Prostate gland (tissue), 2 donors: ENCODE measurements around the gene ADGRE2.

Experiments
- POLR2A ChIP-seq: fragments of 450-650 bp; IDR thresholded peaks from one replicate; pipeline ENCODE4 v1.6.1; 2016; ENCODE audit warnings: antibody characterized with exemption, mild to moderate bottlenecking
- TF ChIP-seq, protein P1 (sequence below), 4 experiments: fragments of 200-600 bp in 2 of 4; fragments of 450-650 bp in 2 of 4; sonication (generic) in 2 of 4; IDR thresholded peaks; 1 replicate in 3 of 4; 2 replicates in 1 of 4; pipeline ENCODE4 v1.5.1; 2016 to 2019; ENCODE audit warnings: antibody characterized with exemption in 4 of 4, mild to moderate bottlenecking in 2 of 4, moderate library complexity in 2 of 4

DNA sequence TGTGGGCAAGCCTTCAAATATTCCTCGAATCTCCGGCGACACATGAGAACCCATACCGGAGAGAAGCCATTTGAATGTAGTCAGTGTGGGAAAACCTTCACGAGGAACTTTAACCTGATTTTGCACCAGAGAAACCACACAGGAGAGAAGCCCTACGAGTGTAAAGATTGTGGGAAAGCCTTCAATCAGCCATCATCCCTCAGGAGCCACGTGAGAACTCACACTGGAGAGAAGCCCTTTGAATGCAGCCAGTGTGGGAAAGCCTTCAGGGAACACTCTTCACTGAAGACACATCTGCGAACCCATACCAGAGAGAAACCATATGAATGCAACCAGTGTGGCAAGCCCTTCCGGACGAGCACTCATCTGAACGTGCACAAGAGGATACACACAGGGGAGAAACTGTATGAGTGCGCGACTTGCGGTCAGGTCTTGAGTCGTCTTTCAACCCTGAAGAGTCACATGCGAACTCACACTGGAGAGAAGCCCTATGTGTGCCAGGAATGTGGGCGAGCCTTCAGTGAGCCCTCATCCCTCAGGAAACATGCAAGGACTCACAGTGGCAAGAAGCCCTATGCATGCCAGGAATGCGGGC is 59.7 kb downstream of the ADGRE2 start:
- TF ChIP-seq, protein P1, sequence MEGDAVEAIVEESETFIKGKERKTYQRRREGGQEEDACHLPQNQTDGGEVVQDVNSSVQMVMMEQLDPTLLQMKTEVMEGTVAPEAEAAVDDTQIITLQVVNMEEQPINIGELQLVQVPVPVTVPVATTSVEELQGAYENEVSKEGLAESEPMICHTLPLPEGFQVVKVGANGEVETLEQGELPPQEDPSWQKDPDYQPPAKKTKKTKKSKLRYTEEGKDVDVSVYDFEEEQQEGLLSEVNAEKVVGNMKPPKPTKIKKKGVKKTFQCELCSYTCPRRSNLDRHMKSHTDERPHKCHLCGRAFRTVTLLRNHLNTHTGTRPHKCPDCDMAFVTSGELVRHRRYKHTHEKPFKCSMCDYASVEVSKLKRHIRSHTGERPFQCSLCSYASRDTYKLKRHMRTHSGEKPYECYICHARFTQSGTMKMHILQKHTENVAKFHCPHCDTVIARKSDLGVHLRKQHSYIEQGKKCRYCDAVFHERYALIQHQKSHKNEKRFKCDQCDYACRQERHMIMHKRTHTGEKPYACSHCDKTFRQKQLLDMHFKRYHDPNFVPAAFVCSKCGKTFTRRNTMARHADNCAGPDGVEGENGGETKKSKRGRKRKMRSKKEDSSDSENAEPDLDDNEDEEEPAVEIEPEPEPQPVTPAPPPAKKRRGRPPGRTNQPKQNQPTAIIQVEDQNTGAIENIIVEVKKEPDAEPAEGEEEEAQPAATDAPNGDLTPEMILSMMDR (IDR thresholded peaks at IDR 0.05), result no peak
- TF ChIP-seq POLR2A, result no peak
